ENCODE results near the gene CCDC198. TPM values are rescaled to one million over a fixed set of nuclear protein-coding genes. Genes with fewer than 3 reads are reported as not detected.

CCDC198 gene
- total and polyA plus RNA-seq, 2 experiments from 2014 or later, result not detected

DNA sequence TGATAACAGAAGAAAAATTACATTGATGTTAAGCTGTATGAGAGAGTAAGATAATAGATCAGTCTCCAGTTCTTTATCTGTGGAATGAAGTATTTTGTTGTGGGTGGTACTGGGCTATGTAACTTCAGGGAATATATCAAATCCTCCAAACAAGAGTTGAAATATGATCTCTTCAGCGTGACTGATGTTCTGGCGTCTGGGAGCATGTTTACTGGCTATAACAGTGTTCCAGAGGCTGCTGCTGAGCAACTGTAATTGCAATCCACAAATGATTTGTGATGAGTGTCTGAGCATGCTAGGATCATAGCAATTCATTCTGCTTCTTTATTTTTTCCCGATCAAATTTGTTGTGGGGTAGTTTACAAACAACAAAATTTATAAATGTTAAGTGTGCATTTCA lies 18.6 kb upstream of the CCDC198 start:
- no peak overlapping the region for H3K4me3 ChIP-seq
- H3K27me3 ChIP-seq, result no peaks in the 10 kb centered on the region
- no peaks in the 10 kb centered on the region for H3K9me3 ChIP-seq (ENCODE audit: low read depth)
- no peak for DNase-seq (ENCODE audit: low read depth in 1 of 2, low spot score in 1 of 2)
- H3K4me1 ChIP-seq (ENCODE audit: low read depth), result no peaks in the 10 kb centered on the region
- no peaks in the 10 kb centered on the region for H3K36me3 ChIP-seq
- TF ChIP-seq CTCF (IDR thresholded peaks at IDR 0.05; ENCODE audit: low read depth, low read length), result no peak
- no peak overlapping the region for H3K27ac ChIP-seq

- Histone ChIP-seq H3K4me1 (ENCODE audit: low read depth) (no peaks in the 10 kb centered on the region), H3K27me3 (no peaks in the 10 kb centered on the region), H3K9me3 (ENCODE audit: low read depth) (no peaks in the 10 kb centered on the region), H3K4me3 (no peak overlapping the region), H3K27ac (no peak overlapping the region), H3K36me3 (no peaks in the 10 kb centered on the region)
- DNase-seq (ENCODE audit: low read depth in 1 of 2, low spot score in 1 of 2), result no peak
- TF ChIP-seq CTCF (IDR thresholded peaks at IDR 0.05; ENCODE audit: low read depth, low read length), result no peak
Observed at GRCh38 chr14:57508756-57509155, 15.1 kb upstream of the CCDC198 start.

DNA sequence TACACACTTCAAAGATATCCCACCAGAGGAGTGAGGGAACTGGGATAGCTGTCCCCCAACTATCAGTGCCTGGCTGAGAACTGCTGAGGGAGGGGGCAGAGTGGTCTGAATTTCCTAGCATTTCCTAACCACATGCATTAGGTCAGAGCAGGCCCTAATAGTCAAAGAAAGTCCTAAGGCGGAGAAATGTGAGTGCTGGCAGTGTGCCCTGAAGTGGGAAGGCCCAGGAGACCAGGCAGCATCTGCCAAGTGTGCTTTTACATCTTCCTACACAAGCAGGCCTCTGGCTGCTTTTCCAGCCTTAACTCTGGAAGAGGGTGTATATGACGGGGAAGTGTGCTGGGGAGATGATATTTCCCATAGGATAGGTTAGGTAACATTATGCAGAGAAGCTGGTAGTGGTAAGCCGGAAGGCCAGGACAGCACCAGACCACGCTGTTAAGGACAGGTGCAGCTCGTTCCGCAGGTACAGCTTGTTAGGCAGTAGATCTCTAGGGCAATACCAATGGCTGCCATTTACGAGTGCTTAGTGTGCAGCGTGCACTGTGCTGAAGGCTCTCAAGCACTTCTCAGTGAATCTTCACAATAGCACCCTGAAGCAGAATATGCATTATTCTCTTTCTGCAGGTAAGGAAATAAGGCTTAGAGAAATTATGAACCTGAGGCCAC lies 9.1 kb upstream of the CCDC198 start:
- TF ChIP-seq CTCF (IDR thresholded peaks at IDR 0.05; ENCODE audit: low read depth, low read length), result no peak
- H3K9me3 ChIP-seq (ENCODE audit: low read depth), result no peaks in the 10 kb centered on the region
- peak in 1 of 2 donors; percentile 41 for DNase-seq (ENCODE audit: low read depth in 1 of 2, low spot score in 1 of 2)

GRCh38 chr14:57501039-57501557 lies 7.4 kb upstream of the CCDC198 start:
- Histone ChIP-seq H3K27ac (no peak overlapping the region), H3K9me3 (ENCODE audit: low read depth) (no peaks in the 10 kb centered on the region), H3K4me3 (no peak overlapping the region), H3K27me3 (peaks cover 8% of the 10 kb centered on the region), H3K36me3 (no peaks in the 10 kb centered on the region), H3K4me1 (ENCODE audit: low read depth) (no peaks in the 10 kb centered on the region)
- no peak for DNase-seq (ENCODE audit: low read depth in 1 of 2, low spot score in 1 of 2)
- TF ChIP-seq CTCF (IDR thresholded peaks at IDR 0.05; ENCODE audit: low read depth, low read length), result no peak

More for the DNA sequence above, 9.1 kb upstream of the CCDC198 start:
- no peak overlapping the region for H3K4me3 ChIP-seq
- H3K27ac ChIP-seq, result no peak overlapping the region
- H3K27me3 ChIP-seq, result no peaks in the 10 kb centered on the region
- H3K4me1 ChIP-seq (ENCODE audit: low read depth), result no peaks in the 10 kb centered on the region
- no peaks in the 10 kb centered on the region for H3K36me3 ChIP-seq

GRCh38 chr14:57498659-57499058 lies 5.0 kb upstream of the CCDC198 start:
- H3K27ac ChIP-seq, result no peak overlapping the region
- H3K9me3 ChIP-seq (ENCODE audit: low read depth), result no peaks in the 10 kb centered on the region
- H3K4me3 ChIP-seq, result no peak overlapping the region
- H3K4me1 ChIP-seq (ENCODE audit: low read depth), result no peaks in the 10 kb centered on the region
- peaks cover 18% of the 10 kb centered on the region for H3K27me3 ChIP-seq
- no peak for DNase-seq (ENCODE audit: low read depth in 1 of 2, low spot score in 1 of 2)
- no peaks in the 10 kb centered on the region for H3K36me3 ChIP-seq
- TF ChIP-seq CTCF (IDR thresholded peaks at IDR 0.05; ENCODE audit: low read depth, low read length), result no peak
